NCI-H2227 (cell line): ENCODE results near the gene CARTPT.

ENCODE experiments used
- DNase-seq: peaks from one replicate; lab custom pipeline; 2025; ENCODE audit not compliant: unreplicated experiment; lab: John Stamatoyannopoulos, UW

CARTPT gene

DNA sequence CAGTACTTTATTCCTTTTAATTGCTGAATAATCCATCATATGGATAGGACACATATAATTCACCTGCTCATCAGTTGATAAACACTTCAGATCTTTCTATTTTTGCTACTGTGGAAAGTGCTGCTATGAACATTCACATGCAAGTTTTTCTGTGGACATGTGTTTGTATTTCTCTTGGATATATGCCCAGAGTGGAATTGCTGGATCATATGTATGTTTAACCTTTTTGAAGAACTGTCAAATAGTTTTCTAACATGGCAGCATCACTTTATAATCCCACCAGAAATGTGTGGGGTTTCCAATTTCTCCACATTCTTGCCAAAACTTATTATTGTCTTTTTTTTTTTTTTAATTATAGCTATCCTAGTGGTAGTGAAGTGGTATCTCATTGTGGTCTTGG is 15.1 kb downstream of the CARTPT start:
- no peak for DNase-seq

DNA sequence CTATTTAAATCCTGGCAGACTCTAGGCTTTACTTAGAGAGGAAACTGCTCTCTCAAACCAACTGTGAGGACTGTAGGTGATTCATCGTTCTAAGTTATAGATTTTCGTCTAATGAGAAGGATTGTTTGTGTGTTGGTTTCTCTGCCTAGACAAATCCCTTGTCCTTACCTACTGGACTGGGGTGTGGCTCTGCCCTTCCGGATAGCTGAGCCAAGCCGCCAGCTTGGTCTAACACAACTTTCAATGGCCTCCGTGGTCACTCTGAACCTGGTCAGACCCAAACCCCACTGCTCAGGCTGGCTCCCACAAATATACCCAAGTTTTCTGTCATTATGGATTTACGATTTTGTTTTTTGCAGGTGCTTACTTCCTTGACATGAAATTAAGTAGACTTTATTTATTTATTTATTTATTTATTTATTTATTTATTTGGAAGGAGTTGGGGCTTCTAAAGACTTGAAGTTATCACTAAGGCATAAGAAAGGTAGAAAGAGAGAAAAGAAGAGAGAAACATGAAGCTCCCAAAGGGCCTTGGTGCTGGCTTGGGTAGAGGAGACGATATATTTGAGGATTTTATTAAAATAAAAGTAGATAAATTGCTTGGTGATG is 19.0 kb downstream of the CARTPT start:
- no peak for DNase-seq

DNA sequence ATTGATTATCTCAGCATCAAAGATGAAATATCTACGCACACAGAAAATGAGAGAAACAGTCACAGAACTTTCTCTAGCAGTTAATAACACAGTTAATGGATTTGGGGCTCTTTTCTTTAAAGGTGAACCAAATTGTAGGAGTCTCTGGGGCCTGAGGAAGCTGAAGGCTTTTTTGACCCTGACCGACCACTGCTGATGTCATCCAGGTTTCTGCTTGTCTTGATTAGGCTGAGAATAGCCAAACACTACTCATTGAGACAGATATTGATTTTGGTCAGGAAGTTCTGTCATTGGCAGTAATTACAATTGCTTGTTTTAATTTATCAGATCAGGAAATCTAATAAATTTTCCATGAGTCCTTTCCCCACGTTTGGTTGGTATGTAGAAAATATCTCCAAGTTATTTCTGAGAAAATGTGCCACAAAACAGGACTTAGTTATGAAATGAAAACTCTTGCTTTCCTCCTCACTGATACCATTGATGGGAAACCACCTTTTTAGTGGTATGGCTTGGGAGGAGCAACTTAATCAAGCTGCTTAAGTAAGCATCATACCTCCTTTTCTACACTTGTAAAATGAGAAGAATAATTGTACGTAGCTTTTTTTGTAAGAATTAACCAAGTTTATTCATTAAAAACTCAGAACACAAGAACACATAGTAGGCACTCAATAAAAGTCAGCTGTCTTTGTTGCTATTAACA is 19.7 kb downstream of the CARTPT start:
- DNase-seq = no peak

DNA sequence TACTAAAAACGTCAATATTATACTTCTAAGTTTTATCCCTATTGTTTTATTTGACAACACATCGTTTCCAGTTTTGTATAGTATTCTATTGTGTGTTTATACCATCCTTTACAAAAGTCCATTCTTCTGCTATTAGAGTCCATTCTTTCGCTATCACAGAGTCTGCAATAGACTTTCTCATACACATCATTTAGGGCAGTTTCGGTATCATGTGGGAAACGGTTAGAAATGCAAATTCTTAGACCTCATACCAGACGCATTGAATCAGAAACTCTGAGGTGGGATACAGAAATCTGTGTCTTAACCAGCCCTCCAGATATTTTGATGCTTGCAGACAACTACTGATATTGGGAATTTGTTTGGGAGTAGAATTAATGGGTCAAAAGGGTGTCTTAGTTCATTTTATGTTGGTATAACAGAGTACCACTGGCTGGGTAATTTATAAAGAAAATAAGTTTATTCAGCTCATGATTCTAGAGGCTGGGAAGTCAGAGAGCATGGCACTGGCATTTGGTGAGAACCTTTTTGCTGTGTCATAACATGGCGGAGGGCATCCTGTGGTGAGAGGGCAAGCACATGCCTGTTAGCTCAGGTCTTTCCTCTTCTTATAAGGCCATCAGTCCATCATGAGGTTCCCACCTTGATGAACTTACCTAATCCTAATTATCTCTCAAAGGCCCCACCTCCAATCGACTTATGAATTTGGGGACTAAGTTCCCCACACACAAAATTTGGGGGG is 21.1 kb downstream of the CARTPT start:
- no peak for DNase-seq

DNA sequence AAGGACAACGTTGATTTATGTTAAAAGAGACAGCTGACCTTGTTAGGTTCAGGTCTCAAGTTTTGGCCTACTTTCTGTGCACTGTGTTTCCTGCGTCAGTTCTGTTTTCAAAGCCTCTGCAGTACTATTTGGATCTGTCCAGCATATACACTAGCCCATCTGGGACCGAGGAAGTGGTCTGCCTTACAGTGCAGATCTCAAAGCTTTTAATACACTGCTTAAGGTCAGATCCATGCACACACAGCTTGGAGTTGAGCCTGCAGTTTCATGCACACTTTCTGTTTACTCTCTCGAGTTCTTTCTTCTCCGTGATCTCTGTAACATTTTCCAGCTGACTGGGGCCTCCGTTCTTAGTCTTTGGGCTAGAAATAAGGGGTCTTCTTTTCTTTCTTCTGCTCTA is 24.1 kb downstream of the CARTPT start:
- no peak for DNase-seq

DNA sequence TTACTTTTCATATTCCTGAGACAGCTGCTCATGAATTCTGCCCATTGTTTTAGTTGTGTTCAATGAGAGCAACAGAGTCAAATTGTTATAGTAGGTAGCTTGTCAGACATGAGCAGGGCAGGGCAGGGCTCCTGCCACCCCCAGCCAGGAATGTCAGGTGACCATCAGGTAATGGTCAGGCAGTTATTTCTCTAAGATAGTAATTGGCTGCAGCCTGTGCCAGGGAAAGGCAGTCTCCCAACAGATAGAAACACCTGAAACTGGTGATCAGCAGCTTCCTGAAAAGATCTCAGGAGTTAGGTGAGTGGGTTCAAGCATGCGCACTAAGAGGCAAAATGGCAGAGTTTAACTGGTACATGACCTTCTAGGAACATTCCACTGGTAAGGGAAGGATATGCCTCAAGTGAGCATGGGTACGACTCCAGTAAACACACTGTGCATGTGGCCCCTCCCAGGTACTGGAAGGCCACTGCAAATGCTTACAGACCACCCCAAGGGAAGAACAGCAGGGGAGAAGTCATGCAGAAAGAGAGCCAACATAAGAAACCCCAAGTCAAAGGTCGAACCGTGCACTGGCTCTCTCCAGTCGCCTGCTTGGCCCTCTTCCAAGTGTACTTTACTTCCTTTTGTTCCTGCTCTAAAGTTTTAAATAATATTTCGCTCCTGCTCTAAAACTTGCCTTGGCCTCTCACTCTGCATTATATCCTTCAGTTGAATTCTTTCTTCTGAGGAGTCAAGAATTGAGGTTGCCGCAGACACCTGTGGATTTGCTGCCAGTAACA is 25.1 kb downstream of the CARTPT start:
- no peak for DNase-seq

DNA sequence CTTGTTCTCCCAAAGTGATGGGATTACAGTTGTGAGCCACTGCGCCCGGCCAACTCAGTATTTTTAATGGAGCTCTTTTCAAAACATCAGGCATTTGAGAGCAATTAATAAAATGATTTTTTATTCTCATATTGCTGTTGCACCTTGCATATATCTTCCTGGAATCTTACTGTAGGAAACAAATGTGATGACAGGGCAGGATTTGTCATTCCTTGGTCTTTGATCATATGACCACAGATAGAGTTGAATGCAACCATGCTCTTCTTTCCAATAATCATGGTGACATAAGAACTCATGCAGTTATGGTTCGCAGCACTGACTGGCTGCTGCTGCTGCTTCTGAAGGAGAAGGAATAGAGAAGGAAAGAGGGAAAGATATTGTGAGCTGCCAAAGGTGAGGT is 28.1 kb downstream of the CARTPT start:
- no peak for DNase-seq

DNA sequence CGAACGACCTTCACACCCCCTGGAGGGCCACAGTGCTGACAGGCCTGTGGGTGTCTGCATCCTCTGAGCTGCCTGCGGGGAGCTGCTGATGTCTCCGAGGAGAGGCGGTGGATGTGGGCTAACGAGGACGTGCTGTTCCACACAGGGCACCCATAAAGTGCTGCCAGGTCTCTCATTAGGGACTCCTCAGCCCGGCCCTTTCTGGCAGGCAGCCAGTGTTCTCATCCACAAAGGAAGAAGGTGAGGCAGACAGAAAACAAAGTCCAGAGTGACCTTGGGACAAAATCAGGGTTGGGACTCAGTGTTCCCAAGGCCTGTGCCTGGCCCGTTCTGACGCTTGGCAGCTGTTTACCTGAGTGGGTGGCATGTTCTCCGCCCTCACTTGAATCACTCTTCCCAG is 29.3 kb downstream of the CARTPT start:
- DNase-seq = peak; percentile 15

DNA sequence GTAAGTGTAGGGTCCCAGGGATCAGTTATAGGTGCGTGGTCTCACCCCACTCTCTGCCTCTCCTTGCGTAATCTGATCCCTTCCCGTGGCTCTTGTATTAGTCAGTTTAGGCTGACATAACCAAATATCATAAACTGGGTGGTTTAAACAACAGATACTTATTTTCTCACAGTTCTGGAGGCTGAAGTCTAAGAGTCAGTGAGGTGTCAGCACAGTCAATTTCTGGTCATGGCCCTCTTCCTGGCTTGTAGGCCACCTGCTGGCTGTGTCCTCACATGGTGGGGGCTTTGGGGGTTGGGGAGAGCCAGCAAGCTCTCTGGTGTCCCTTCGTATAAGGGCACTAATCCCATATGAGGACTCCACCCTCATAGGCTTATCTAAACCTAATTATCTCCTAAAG is 32.3 kb downstream of the CARTPT start:
- no peak for DNase-seq

DNA sequence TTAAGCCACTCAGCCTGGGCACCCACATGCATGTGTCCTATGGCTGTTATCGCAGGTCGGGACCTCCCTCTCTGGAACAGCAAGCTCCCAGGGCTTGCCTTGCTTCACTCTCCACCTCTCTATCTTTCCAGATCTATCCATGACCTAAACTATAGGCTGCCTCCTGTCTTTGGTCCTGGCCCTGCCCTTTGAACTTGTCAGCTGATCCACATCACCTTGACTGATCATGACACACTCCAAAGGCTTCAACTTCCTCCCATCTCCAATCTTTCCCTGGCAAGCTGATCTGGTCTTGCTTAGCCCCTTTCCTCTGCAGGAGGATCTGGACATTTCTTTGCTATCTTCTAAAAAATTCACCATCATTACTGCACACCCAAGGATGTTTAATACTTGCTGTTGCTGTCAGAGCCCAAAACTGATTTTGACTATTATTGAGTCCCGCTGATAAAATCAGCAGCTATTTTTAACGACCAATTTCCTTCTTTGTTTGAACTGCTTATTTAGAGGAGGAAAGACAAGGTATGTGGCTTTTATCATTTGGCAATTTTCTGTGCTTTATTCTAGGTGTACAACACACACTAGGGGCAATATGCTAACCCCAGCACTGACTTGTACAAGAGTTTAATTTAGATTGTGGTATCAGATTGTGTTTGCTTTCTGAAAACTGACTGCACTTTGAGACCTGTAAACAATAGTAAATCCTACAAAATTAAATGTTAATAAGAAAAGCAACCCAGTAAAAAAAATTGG is 33.5 kb downstream of the CARTPT start:
- no peak for DNase-seq

DNA sequence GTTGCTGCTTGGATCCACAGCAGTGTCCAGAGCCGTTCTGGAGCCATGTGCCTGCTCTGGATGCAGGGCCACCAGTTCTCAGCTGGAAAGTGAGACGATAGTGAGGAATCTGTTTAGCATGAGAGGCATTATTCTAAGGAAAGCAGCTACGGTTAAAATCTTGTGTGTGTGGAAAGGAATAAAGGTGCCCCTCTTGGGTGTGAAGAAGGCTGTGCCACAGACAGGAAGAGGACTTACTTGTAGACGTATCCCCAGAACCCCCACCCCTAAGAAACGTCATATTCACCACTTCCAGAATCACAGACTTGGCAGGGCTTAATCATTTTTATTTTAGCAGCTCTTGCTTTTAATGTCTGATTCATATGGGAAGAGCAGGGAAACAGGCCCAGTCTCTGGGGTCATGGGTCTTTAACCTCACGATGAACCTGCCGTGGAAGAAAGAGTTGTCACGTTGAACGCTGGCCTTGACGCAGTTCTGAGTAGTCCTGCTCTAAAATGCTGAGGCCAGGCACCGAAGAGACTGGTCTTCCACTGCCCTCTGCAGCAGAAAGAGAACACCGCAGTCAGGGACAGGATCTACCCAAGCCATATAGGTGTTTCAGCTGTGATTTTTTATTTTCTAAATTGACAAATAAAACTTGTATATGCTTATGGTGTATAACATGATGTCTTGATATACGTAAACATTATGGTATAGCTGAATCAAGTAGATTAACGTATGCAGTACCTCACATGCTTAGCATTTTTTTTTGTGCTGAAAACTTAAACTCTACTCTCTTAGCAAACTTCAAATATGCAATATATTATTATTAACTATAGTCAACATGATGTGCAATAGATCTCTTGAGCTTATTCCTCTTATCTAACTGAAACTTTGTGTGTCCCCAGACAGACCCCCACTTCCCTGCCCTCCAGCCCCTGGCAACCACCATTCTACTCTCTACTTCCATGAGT is 38.8 kb downstream of the CARTPT start:
- peak; percentile 65 for DNase-seq

DNA sequence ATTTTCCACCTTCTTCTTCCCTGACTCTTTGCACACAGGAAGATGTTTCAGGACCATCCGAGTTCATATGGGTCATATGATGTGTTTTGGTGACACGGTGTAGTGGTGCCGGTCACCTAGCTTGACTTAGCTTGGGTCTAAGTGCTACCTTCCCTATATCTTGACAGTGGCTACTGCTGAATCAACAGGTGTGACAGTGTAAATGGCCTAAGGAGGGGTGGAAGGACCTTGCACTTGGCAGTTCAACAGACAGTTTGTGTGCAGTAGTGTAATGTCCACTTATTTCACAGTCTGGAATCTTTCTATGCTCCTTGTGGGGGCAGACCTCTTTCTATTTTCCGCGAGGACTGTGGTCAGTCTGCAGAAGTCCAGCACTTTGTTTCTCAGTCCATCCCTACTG is 43.8 kb downstream of the CARTPT start:
- no peak for DNase-seq

DNA sequence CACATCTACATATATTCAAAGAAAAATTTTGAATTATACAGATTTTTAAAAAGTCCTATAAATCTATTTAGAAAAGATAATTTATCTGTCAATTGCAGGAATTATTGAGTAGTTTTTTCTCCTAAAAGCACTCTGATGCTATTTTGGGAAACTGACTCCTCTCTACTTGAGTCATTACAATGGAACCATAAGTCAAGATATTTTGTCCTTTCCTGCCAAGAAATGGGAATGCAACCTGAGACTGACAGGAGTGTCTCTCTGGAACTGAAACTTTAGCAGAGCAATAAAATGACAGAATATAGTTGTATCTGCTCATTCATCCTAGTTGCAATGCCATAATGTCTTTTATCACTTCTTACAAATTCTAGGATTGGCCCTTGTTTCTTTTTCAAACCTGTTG is 48.6 kb downstream of the CARTPT start:
- no peak for DNase-seq

DNA sequence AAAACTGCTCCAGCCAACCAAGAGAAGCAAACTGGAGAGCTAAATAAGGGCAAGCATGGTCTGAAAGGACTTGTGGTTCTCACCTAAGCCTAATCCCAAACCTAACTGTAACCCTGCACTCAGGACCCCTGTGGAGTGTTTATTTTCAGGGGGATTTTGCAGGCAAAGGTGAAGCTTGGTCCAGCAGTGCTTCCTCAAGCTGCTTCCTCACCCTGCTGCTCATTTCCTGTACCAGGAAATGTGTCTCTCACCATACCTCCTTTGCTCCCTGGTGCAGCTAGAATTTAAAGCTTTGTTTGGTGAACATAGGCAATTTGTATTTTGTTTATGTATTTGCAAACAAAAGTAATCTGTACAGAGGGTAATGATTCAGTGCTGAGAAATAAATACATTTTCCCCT is 50.2 kb downstream of the CARTPT start:
- no peak for DNase-seq

DNA sequence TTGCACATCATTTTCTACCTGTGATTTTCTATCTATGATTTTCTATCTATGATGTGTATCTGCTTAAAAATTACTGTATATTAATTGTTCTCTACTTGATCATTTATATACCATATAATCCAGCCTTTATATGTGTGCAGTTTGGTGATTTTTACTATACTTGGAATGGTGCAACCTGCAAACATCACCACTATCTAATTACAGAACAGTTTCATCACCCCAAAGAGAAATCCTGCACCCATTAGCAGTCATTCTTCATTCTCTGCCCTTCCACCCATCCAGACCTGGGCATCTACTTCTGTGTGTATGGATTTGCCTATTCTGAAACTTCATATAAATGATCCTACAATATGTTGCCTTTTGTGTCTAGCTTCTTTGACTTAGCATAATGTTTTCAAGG is 51.3 kb downstream of the CARTPT start:
- no peak for DNase-seq
